ENCODE results near the gene MEP1A.

DNA sequence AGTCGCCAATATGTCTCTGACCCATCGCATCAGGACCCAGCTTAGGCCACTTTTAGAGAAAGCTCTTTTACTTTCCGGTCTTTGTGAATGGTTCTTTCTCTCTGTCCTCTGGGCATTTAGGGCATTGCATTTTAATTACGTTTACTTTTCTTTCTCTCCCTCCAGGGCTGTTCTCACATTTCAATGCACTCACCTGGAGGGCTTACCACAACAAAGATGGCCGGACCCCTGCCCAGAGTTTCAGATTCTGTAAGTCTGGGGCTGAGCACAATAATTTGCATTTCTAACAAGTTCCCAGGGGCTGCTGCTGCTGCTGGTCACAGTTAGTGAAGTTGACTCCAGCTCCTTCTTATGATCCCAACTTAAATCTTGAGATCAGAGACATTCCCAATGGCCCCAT is 43.5 kb upstream of the MEP1A start:
- TF ChIP-seq, protein P1, sequence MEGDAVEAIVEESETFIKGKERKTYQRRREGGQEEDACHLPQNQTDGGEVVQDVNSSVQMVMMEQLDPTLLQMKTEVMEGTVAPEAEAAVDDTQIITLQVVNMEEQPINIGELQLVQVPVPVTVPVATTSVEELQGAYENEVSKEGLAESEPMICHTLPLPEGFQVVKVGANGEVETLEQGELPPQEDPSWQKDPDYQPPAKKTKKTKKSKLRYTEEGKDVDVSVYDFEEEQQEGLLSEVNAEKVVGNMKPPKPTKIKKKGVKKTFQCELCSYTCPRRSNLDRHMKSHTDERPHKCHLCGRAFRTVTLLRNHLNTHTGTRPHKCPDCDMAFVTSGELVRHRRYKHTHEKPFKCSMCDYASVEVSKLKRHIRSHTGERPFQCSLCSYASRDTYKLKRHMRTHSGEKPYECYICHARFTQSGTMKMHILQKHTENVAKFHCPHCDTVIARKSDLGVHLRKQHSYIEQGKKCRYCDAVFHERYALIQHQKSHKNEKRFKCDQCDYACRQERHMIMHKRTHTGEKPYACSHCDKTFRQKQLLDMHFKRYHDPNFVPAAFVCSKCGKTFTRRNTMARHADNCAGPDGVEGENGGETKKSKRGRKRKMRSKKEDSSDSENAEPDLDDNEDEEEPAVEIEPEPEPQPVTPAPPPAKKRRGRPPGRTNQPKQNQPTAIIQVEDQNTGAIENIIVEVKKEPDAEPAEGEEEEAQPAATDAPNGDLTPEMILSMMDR (IDR thresholded peaks at IDR 0.05; ENCODE audit: insufficient read depth, low read length) = no peak
- no peak for TF ChIP-seq POLR2AphosphoS5 (IDR thresholded peaks at IDR 0.05; ENCODE audit: low read depth)

Data from HL-60 (cell line).